Activated naive CD4-positive, alpha-beta T cell treated with anti-CD3 and anti-CD28 coated beads, Interleukin-2, amount 50 U/mL, for 72 hours (primary cell): ENCODE results near the gene SCO2. TPM values are rescaled to one million over a fixed set of nuclear protein-coding genes. Genes with fewer than 3 reads are reported as not detected.
"Not testable (repeated sequence)": the region's sequence is repeated elsewhere in the genome, so short reads cannot be mapped to it uniquely, and the experiment has no call there.

ENCODE experiments used
- ATAC-seq, 2 donors: fragments of 150-1000 bp; cut with Tn5 transposase; 2 replicates each; pipeline ENCODE4 v1.10.0; 2021; ENCODE audit warnings: mild to moderate bottlenecking in 2 of 2, moderate library complexity in 2 of 2
- DNase-seq, 2 donors: peaks; one replicate each; pipeline ENCODE4 v3.0.0; 2021 to 2022; ENCODE audit warnings: low spot score in 2 of 2
- H3K27ac Mint-ChIP-seq, 2 donors: one replicate each; pipeline ENCODE4 v1.8.0; 2022; ENCODE audit warnings: mild to moderate bottlenecking in 2 of 2, mixed read lengths in 2 of 2
- H3K36me3 Mint-ChIP-seq, 2 donors: one replicate each; pipeline ENCODE4 v1.8.0; 2022; ENCODE audit warnings: mixed read lengths in 2 of 2
- H3K9me3 Mint-ChIP-seq, 2 donors: one replicate each; pipeline ENCODE4 v1.8.0; 2022; ENCODE audit warnings: mixed read lengths in 2 of 2
- total RNA-seq, 2 donors: library from RNA; stranded (reverse); gene quantifications; one replicate each; pipeline ENCODE4 v1.2.3, GENCODE V29; 2022

The SCO2 gene
- total RNA-seq, 2 donors from 2014 or later: 4.8 TPM; not detected in 1

- DNase-seq (peak in 1 of 2 donors; percentile 55), ATAC-seq (peak; percentile 39 to 44)
- Mint-ChIP-seq H3K27ac (peak overlapping the region; percentile 97 to 100), H3K9me3 (peaks cover 0 to 4% of the 10 kb centered on the region in 2 donors), H3K36me3 (peaks cover 0 to 17% of the 10 kb centered on the region in 2 donors)
Measured at GRCh38 chr22:50542416-50542927, 17.1 kb upstream of the SCO2 start.

GRCh38 chr22:50541667-50542026 is 16.2 kb upstream of the SCO2 start:
- peak; percentile 39 to 49 for ATAC-seq
- H3K36me3 Mint-ChIP-seq: peaks cover 0 to 17% of the 10 kb centered on the region in 2 donors
- not testable (repeated sequence) for H3K9me3 Mint-ChIP-seq
- peak in 1 of 2 donors; percentile 49 for DNase-seq
- H3K27ac Mint-ChIP-seq: peak overlapping the region; percentile 97 to 100

DNA sequence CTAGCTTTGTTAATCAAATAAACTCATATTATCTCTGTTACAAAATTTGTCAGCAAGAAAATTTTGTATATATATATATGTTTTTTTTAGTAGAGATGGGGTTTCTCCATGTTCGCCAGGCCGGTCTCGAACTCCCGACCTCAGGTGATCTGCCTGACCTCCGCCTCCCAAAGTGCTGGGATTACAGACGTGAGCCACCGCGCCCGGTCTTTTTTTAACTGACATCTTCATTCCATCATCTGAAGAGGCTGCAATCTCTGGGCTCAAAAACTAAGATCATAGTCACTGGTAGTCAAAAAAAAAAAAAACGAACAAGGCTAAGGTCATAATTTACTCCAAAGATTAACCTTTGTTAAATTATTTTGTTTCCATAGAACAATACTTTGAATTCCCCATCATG is 15.0 kb upstream of the SCO2 start:
- Mint-ChIP-seq H3K27ac (peak overlapping the region; percentile 97 to 100), H3K9me3 (peaks cover 0 to 4% of the 10 kb centered on the region in 2 donors), H3K36me3 (peaks cover 0 to 17% of the 10 kb centered on the region in 2 donors)
- no peak for ATAC-seq
- DNase-seq: no peak

GRCh38 chr22:50537765-50538164 is 12.4 kb upstream of the SCO2 start:
- H3K9me3 Mint-ChIP-seq: peaks cover 0 to 4% of the 10 kb centered on the region in 2 donors
- ATAC-seq: no peak
- peaks cover 4 to 25% of the 10 kb centered on the region in 2 donors for H3K36me3 Mint-ChIP-seq
- no peak for DNase-seq
- H3K27ac Mint-ChIP-seq: peak overlapping the region; percentile 97 to 100

DNA sequence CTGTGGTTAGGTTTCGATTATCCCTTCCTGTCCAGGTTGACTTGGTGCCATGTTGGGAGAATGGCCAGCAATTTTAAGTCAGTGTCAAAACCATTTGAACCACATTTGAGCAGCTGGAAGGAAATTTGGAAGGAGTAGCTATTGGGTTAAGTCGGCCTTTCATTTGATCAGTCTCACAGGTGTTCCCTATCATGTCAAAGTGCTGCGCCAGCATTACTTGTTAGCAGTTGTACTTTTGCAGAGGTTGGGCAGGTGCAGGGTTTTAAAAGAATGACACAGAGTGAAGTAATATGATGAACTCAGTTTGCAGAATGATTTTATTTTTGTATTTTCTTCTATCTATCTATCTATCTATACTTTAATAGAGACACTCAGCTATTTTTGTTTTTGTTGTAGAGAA is 10.8 kb upstream of the SCO2 start:
- ATAC-seq (no peak), DNase-seq (no peak)
- Mint-ChIP-seq H3K36me3 (peaks cover 5 to 20% of the 10 kb centered on the region in 2 donors), H3K9me3 (no peaks in the 10 kb centered on the region), H3K27ac (peak overlapping the region in 1 of 2 donors; percentile 72)

DNA sequence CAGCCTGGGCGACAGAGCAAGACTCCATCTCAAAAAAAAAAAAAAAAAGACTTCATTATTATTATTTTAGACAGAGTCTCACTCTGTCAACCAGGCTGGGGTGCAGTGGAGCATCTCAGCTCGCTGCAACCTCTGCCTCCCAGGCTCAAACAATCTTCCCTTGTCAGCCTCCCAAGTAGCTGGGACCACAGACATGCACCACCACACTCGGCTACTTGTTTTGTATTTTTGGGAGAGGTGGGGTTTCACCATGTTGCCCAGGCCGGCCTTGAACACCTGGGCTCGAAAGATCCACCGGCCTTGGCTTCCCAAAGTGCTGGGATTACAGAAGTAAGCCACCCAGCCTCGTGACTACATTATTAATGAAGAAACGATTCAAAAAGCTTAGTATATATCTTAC is 9.7 kb upstream of the SCO2 start:
- no peaks in the 10 kb centered on the region for H3K9me3 Mint-ChIP-seq
- H3K27ac Mint-ChIP-seq: no peak overlapping the region
- DNase-seq (no peak), ATAC-seq (no peak)
- peaks cover 9 to 20% of the 10 kb centered on the region in 2 donors for H3K36me3 Mint-ChIP-seq

DNA sequence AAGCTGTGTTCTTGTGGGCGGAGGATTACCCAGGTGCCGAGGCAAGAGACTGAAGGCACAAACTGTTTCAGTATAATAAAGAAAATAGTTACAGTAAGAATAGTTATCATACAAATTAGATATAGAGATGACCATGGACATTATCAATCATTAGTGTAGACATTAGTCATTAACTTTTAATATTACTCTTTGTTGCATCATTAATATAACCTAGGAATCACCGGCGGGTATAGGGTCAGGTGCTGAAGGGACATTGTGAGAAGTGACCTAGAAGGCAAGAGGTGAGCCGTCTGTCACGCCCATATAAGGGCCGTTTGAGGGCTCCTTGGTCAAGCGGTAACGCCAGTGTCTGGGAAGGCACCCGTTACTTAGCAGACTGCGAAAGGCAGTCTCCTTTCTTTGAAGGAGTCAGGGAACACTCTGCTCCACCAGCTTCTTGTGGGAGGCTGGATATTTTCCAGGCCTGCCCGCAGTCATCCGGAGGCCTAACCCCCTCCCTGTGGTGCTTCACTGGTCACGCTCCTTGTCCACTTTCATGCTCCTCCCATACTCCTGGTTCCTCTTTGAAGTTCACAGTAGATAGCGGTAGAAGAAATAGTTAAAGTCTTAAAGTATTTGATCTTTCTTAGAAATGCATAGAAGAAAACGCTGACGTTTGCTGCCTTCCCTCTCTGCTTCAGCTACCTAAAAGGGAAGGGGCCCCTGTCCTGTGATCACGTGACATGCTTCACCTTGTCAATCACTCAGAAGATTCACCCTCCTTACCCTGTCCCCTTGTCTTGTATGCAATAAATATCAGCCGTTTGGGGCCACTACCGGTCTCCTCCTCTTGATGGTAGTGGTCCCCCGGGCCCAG is 8.7 kb upstream of the SCO2 start:
- peaks cover 9 to 20% of the 10 kb centered on the region in 2 donors for H3K36me3 Mint-ChIP-seq
- H3K27ac Mint-ChIP-seq: peak overlapping the region; percentile 89 to 99
- ATAC-seq, H3K9me3 Mint-ChIP-seq, DNase-seq: not testable (repeated sequence)

DNA sequence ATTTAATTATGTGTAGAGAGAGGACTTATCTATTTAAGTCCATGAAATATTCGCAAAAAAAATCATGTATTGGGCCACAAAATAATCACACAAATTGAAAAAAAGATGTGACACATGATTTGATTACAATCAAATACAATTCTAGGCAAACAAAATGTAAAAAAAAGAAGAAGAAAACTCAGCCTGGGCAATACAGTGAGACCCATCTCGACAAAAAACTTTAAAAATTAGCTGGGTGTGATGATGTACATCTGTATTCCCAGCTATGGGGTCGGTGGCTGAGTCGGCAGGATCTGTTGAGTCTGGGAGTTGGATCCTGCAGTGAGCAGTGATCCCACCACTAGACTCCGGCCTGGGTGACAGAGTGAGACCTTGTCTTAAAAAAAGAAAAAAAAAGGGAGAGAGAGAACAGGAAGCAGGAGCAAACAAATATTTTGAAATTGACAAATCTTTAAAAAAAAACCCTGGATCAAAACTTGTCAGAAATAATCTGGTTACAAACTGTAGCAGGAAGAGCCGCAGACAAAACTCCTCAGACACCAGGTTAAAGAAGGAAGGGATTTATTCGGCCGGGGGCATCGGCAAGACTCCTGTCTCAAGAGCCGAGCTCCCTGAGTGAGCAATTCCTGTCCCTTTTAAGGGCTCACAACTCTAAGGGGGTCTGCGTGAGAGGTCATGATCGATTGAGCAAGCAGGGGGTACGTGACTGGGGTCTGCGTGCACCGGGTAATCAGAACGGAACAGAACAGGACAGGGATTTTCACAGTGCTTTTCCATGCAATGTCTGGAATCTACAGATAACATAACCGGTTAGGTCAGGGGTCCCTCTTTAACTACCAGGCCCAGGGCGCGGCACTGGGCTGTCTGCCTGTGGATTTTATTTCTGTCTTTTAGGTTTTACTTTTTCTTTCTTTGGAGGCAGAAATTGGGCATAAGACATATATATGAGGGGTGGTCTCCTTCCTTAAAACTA is 7.7 kb upstream of the SCO2 start:
- no peak for ATAC-seq
- H3K9me3 Mint-ChIP-seq: no peaks in the 10 kb centered on the region
- DNase-seq: no peak

GRCh38 chr22:50531962-50532674 is 6.7 kb upstream of the SCO2 start:
- ATAC-seq: peak in 1 of 2 donors; percentile 5
- Mint-ChIP-seq H3K27ac (peak overlapping the region; percentile 94 to 99), H3K9me3 (no peaks in the 10 kb centered on the region), H3K36me3 (peaks cover 9 to 29% of the 10 kb centered on the region in 2 donors)
- DNase-seq: no peak

More for the DNA sequence above, 7.7 kb upstream of the SCO2 start:
- peak overlapping the region; percentile 94 to 99 for H3K27ac Mint-ChIP-seq
- peaks cover 9 to 22% of the 10 kb centered on the region in 2 donors for H3K36me3 Mint-ChIP-seq

DNA sequence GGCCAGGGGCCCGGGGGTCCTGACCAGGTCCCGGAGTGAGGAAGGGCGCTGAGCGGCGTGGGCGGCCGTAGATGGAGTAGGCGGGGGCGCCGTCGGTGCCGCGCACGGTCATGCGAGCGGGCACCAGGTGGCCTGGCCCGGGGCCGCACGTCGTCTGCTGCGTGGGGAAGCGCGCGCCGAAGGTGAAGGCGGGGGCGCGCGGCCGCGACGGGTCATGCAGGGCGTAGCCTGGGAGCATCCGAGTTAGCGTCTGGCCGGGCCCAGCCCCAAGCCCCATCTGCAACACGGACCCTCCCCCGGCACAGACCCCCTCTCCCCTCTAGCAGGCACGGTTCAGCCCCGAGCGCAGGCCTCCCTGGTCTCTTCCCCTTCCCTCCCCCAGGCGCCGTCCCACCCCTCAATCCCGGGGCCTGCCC is 6.2 kb upstream of the SCO2 start:
- Mint-ChIP-seq H3K27ac (peak overlapping the region; percentile 99), H3K9me3 (no peaks in the 10 kb centered on the region), H3K36me3 (peaks cover 9 to 34% of the 10 kb centered on the region in 2 donors)
- ATAC-seq (peak; percentile 55 to 63), DNase-seq (peak in 1 of 2 donors; percentile 79)

GRCh38 chr22:50530877-50531545 is 5.6 kb upstream of the SCO2 start:
- peak; percentile 81 for DNase-seq
- H3K27ac Mint-ChIP-seq: peak overlapping the region; percentile 99
- H3K9me3 Mint-ChIP-seq: no peaks in the 10 kb centered on the region
- ATAC-seq: peak; percentile 48 to 50
- H3K36me3 Mint-ChIP-seq: peaks cover 9 to 34% of the 10 kb centered on the region in 2 donors

DNA sequence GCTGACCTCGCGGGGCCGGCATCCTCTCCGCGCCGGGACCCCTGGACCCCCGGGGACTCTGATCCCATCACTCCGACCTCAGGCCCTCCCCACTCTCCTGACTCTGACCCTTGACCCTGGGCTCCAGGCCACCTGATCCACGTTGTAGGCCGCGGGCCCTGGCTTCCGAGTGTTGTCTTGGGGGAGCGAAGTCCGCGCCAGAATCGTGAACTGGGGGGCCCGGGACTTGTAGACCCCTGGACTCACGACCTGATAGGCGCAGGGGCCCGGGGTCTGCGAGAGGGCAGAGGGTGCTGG is 5.1 kb upstream of the SCO2 start:
- no peaks in the 10 kb centered on the region for H3K9me3 Mint-ChIP-seq
- peaks cover 9 to 34% of the 10 kb centered on the region in 2 donors for H3K36me3 Mint-ChIP-seq
- peak overlapping the region; percentile 97 to 99 for H3K27ac Mint-ChIP-seq
- peak in 1 of 2 donors; percentile 2 for ATAC-seq
- no peak for DNase-seq

DNA sequence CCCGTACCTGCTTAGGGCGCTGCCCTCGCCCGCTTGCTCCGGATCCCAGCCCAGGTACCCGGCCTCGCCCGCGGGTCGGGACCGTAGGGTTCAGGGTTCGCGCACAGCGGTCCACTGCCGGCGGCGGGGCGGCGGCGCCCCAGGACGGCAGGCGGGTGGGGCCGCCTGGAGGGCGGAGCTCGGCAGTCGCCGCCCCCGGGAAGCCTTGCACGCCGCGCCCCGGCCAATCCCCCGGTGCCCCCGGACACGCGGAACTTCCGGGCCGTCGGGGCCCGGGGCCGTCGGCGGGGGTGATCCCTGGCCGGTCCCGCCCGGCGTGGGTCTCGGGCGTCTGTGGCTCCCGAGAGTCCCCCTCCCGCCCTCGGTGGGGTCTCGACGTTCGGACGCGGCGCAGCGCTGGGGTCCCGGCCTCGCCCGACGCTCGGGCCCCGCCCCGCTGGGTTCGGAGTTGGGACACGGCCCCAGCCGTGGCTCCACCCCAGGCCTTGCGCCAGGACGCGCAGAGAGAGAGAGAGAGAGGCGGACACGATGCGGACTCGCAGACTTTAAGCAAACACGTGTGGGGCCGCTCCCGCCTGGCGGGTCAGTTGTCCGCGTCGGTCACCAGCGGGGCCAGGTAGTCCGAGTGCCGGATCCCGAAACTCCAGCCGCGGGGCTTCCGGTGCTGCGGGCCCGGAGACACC is 4.6 kb upstream of the SCO2 start, which contains the start of gene TYMP:
Gene TYMP (minus strand): TSS at position 116 of the 683 bp plus-strand sequence. CDS start 303 bp downstream, outside the sequence.
- H3K27ac Mint-ChIP-seq: peak within 1 kb of the TSS; percentile 99
- DNase-seq (peak; percentile 79 to 84), ATAC-seq (peak; percentile 19 to 34)
- H3K9me3 Mint-ChIP-seq: no peaks in the 10 kb centered on the region
- H3K36me3 Mint-ChIP-seq: peaks cover 9 to 34% of the 10 kb centered on the region in 2 donors

- no peak for ATAC-seq
- Mint-ChIP-seq H3K9me3 (no peaks in the 10 kb centered on the region), H3K27ac (no peak overlapping the region), H3K36me3 (peaks cover 13 to 40% of the 10 kb centered on the region in 2 donors)
- DNase-seq: peak in 1 of 2 donors; percentile 71
Measured at GRCh38 chr22:50529416-50529896, 4.1 kb upstream of the SCO2 start.
